Measurements from ENCODE around the gene DMBT1.
"Not testable (repeated sequence)": the region's sequence is repeated elsewhere in the genome, so short reads cannot be mapped to it uniquely, and the experiment has no call there.

Gene DMBT1

GRCh38 chr10:122588381-122588780 lies 27.8 kb downstream of the DMBT1 start:
- DNase-seq, result no peak

GRCh38 chr10:122590153-122590552 lies 29.6 kb downstream of the DMBT1 start:
- DNase-seq, result no peak

GRCh38 chr10:122591736-122592135 lies 31.2 kb downstream of the DMBT1 start:
- no peak for DNase-seq

GRCh38 chr10:122592161-122592560 lies 31.6 kb downstream of the DMBT1 start:
- no peak for DNase-seq

GRCh38 chr10:122617476-122618270 lies 57.1 kb downstream of the DMBT1 start:
- no peak for DNase-seq

GRCh38 chr10:122618461-122619165 lies 58.1 kb downstream of the DMBT1 start:
- no peak for DNase-seq

- not testable (repeated sequence) for DNase-seq
Measured at GRCh38 chr10:122620961-122621360, 60.4 kb downstream of the DMBT1 start.

GRCh38 chr10:122624546-122624945 lies 64.0 kb downstream of the DMBT1 start:
- no peak for DNase-seq

- no peak for DNase-seq
Measured at GRCh38 chr10:122630526-122630925, 70.0 kb downstream of the DMBT1 start.

GRCh38 chr10:122632031-122632430 lies 71.5 kb downstream of the DMBT1 start:
- DNase-seq, result peak; percentile 1

- no peak for DNase-seq
Measured at GRCh38 chr10:122632576-122632975, 72.0 kb downstream of the DMBT1 start.

- no peak for DNase-seq
Measured at GRCh38 chr10:122636953-122637352, 76.4 kb downstream of the DMBT1 start.

- peak; percentile 47 for DNase-seq
Measured at GRCh38 chr10:122637376-122637775, 76.8 kb downstream of the DMBT1 start.

- DNase-seq, result no peak
Measured at GRCh38 chr10:122638106-122638505, 77.6 kb downstream of the DMBT1 start.

- peak; percentile 25 for DNase-seq
Measured at GRCh38 chr10:122639801-122640200, 79.2 kb downstream of the DMBT1 start.

GRCh38 chr10:122640921-122641320 lies 80.4 kb downstream of the DMBT1 start:
- DNase-seq, result no peak

GRCh38 chr10:122642726-122643605 lies 82.4 kb downstream of the DMBT1 start:
- no peak for DNase-seq

GRCh38 chr10:122643931-122644534 lies 83.5 kb downstream of the DMBT1 start:
- DNase-seq, result no peak

- no peak for DNase-seq
Measured at GRCh38 chr10:122646511-122647382, 86.2 kb downstream of the DMBT1 start.

GRCh38 chr10:122647383-122647968 lies 86.9 kb downstream of the DMBT1 start:
- no peak for DNase-seq

Data from NCI-H1105 treated with DMSO at 0.1 percent for 48 hours (cell line).